Lower lobe of right lung (tissue), 2 donors: ENCODE measurements around the gene CDH23. TPM values are rescaled to one million over a fixed set of nuclear protein-coding genes. Genes with fewer than 3 reads are reported as not detected.

Experiments used
- ATAC-seq, 2 donors: fragments of 200-7000 bp; cut with Tn5 transposase; one replicate each; pipeline ENCODE4 v1.9.1; 2020 to 2022; ENCODE audit warnings: mild to moderate bottlenecking in 2 of 2, moderate library complexity in 2 of 2
- DNase-seq: peaks from one replicate; pipeline ENCODE4 v3.0.0-alpha.2; 2020
- H3K27ac ChIP-seq: fragments of 200-600 bp; one replicate; pipeline ENCODE4 v1.8.0; 2022
- H3K27me3 ChIP-seq: fragments of 200-600 bp; one replicate; pipeline ENCODE4 v1.8.0; 2022; ENCODE audit warnings: low read depth
- H3K36me3 ChIP-seq: fragments of 200-600 bp; one replicate; pipeline ENCODE4 v1.8.0; 2022; ENCODE audit warnings: mild to moderate bottlenecking
- H3K4me1 ChIP-seq: fragments of 200-600 bp; one replicate; pipeline ENCODE4 v1.8.0; 2022
- H3K4me3 ChIP-seq: fragments of 200-600 bp; one replicate; pipeline ENCODE4 v1.8.0; 2022; ENCODE audit warnings: mild to moderate bottlenecking
- H3K9me3 ChIP-seq: fragments of 200-600 bp; one replicate; pipeline ENCODE4 v1.8.0; 2022
- CTCF ChIP-seq: fragments of 200-600 bp; IDR thresholded peaks from one replicate; pipeline ENCODE4 v1.8.0; 2022; ENCODE audit warnings: antibody characterized with exemption, mild to moderate bottlenecking
- intact Hi-C: fragments of 100-400 bp; cut with DNase I; formaldehyde crosslinking; loops from one replicate; pipeline ENCODE4 v1.11.0; 2022
- total RNA-seq: library from RNA; stranded (reverse); fragmentation: NEBNext Ultra II Directional; extraction: Animal tissue kit (Norgen Biotek cat#: 25700); gene quantifications from one replicate; pipeline ENCODE4 v1.2.1, GENCODE V29; 2021
- donor health status: DM: no; HTN: yes; CAD: no; lungs with severe emphysema.

Gene CDH23
- total RNA-seq, 1 donor from 2014 or later = 9.4 TPM

- DNase-seq = no peak
- H3K4me3 ChIP-seq = no peak overlapping the region
- no peaks in the 10 kb centered on the region for H3K4me1 ChIP-seq
- intact Hi-C loops = no loop called here
- TF ChIP-seq CTCF = no peak
- no peak for ATAC-seq
- no peaks in the 10 kb centered on the region for H3K27me3 ChIP-seq
- no peaks in the 10 kb centered on the region for H3K9me3 ChIP-seq
- no peak overlapping the region for H3K27ac ChIP-seq
- no peaks in the 10 kb centered on the region for H3K36me3 ChIP-seq
Observed at GRCh38 chr10:71651428-71651827, 254.7 kb downstream of the CDH23 start.

GRCh38 chr10:71651928-71652327 is 255.2 kb downstream of the CDH23 start:
- H3K4me3 ChIP-seq = no peak overlapping the region
- intact Hi-C loops = no loop called here
- no peak for ATAC-seq
- H3K9me3 ChIP-seq = no peaks in the 10 kb centered on the region
- no peak for DNase-seq
- no peaks in the 10 kb centered on the region for H3K36me3 ChIP-seq
- H3K27me3 ChIP-seq = no peaks in the 10 kb centered on the region
- no peak overlapping the region for H3K27ac ChIP-seq
- no peaks in the 10 kb centered on the region for H3K4me1 ChIP-seq
- no peak for TF ChIP-seq CTCF

GRCh38 chr10:71653044-71653443 is 256.3 kb downstream of the CDH23 start:
- Histone ChIP-seq H3K9me3 (no peaks in the 10 kb centered on the region), H3K36me3 (no peaks in the 10 kb centered on the region), H3K27ac (no peak overlapping the region), H3K27me3 (no peaks in the 10 kb centered on the region), H3K4me3 (no peak overlapping the region), H3K4me1 (no peaks in the 10 kb centered on the region)
- intact Hi-C loops = no loop called here
- TF ChIP-seq CTCF = no peak
- DNase-seq (no peak), ATAC-seq (no peak)

- H3K27me3 ChIP-seq = no peaks in the 10 kb centered on the region
- no peaks in the 10 kb centered on the region for H3K36me3 ChIP-seq
- no peak overlapping the region for H3K27ac ChIP-seq
- TF ChIP-seq CTCF = no peak
- H3K4me3 ChIP-seq = no peak overlapping the region
- ATAC-seq = no peak
- DNase-seq = no peak
- H3K9me3 ChIP-seq = no peaks in the 10 kb centered on the region
- intact Hi-C loops = no loop called here
- H3K4me1 ChIP-seq = no peaks in the 10 kb centered on the region
Observed at GRCh38 chr10:71656220-71656619, 259.5 kb downstream of the CDH23 start.

- Histone ChIP-seq H3K4me3 (no peak overlapping the region), H3K36me3 (no peaks in the 10 kb centered on the region), H3K27ac (no peak overlapping the region), H3K27me3 (no peaks in the 10 kb centered on the region), H3K4me1 (no peaks in the 10 kb centered on the region), H3K9me3 (no peaks in the 10 kb centered on the region)
- intact Hi-C loops = no loop called here
- DNase-seq (no peak), ATAC-seq (no peak)
- no peak for TF ChIP-seq CTCF
Observed at GRCh38 chr10:71657604-71658466, 261.1 kb downstream of the CDH23 start.
